ENCODE data around the gene SDK2.

SDK2 gene

DNA sequence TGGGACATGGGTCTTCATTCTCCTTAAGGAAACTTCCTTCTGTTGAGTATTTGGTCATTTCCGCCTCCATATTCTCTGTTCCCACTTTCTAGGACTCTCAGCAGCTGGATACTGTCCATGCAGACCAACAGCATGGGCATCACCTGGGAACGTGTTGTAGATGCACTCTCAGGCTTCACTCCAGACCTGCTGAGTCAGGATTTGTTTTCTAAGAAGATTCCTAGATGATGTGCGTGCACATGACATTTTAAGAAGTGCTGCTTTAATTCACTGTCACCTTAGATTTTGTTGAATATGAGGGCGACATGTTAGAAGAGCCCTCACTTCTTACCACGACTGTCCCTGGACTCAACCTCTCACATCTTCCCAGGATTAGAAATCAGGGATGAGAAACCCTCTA, 10.0 kb upstream of the SDK2 start:
- no peak for DNase-seq (ENCODE audit: low spot score)

DNA sequence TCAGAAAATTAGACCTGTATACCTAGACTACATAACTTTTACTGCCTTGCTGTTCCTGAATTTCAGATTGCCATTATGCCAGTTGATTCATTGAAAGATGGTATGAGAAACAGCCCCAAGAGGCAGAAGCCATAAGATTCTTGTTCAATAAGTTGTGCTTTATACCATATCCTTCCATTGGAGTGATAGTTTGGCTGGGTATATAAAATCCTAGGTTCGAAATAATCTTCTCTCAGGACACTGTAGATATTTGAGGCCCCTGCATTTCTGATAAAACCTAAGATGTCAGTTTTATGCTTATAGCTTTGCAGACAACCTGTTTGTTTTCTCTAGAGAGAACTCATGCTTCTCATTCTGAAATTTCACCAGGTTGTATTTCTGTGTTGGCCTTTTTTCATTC, 9.6 kb upstream of the SDK2 start:
- DNase-seq (ENCODE audit: low spot score): no peak

DNA sequence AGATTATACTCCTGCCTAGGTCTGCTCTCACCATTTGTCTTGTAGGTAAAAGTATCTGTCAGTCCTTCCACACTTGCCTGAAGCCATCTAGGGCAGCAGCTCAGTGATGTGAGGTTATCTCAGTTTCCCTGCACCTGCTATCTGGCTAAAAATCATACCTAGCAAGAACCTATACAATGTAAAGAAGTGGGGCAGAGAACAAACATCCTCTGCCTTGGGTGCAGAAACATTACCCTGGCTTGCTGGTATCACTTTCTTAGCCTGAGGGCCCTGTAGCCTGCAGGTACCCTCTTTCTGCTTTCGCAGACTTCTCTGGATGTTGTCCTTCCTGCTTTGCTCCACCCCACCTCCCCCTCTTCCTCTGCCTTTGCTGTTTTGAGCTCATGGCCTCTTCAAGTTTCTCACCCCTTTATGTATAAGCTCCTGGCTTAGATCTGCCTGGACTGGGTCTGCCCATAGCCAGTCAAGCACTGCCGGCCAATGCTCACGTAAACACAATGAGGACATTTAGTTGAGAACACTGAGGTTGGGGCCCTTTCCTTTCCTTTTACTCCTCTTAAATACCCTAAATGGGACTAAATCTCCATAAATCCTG, 8.7 kb upstream of the SDK2 start:
- DNase-seq (ENCODE audit: low spot score): no peak

DNA sequence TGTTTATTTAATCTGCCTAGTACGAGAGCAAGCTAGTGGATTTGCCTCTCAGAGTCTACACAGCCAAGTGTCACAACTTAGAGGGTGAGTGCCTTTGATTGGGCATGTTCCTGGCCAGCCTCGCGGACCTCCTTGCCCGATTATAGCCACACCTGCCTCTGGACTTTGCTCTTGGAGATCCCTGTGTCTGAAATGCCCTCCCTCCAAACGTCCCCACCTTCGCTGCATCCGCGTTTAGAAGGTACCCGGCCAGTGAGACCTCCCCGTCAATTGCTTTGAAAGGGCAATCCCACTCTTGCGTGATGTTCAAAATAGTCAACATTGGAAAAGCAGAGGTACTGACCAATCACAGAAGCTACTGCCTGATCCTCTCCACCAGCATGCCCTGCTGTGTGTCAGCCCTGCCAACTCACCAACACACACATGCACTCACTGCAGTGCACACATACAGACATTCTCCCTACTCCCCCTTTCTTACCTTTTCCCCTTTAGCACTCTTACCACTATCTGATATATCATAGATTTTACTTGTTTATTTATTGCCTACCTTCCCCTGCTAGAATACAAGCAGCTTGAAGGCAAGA, 6.5 kb upstream of the SDK2 start:
- DNase-seq (ENCODE audit: low spot score): no peak

DNA sequence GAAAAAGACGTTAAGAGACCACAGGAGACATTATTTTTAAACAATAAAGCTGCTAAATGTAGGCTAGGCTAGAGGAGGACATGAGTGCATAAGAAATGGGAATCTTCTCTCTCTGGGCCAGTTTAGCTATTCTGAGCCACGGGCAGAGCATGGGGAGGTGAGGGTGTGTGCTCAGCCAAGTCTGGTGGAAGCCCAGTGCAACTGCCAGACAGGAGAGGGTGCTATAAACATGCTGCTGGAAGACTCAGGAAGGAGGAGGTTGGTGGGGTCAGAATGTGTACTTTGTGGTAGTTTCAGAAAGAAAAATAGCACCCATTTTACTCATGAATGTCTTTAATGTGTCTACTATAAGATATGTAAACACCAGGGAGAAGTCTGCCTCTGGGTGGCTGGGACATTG, 5.9 kb upstream of the SDK2 start:
- no peak for DNase-seq (ENCODE audit: low spot score)

DNA sequence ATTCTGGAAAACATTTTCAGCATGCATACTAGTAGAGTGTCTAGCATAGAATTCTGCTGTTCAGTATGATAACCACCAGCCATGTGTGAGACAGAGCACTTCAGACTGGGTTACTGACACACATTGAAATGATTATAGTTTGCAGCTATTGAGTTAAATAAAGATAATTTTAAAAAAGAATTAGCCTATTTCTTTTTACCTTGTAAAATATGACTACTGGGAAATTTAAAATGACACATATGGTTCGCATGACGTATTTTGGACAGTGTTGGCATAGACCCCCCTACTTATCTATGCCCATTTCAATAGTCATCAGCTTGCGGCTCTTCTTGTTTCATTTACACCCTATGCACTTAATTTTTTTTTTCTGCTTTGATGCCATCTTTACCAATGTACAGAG, 4.7 kb upstream of the SDK2 start:
- no peak for DNase-seq (ENCODE audit: low spot score)

DNA sequence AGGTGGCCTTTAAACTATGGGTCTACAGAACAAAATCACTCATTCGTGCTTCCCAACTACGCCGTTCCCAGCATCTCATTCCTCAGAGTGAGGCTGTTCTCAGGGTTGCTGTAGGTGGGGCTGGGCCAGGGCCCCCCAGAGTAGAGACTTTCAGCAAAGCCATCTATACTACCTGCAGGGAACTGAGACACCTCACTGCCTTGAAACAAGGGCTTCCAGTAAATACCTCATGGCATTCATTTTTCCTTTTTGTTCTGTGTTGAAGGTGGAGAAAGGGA, 4.2 kb upstream of the SDK2 start:
- no peak for DNase-seq (ENCODE audit: low spot score)

DNA sequence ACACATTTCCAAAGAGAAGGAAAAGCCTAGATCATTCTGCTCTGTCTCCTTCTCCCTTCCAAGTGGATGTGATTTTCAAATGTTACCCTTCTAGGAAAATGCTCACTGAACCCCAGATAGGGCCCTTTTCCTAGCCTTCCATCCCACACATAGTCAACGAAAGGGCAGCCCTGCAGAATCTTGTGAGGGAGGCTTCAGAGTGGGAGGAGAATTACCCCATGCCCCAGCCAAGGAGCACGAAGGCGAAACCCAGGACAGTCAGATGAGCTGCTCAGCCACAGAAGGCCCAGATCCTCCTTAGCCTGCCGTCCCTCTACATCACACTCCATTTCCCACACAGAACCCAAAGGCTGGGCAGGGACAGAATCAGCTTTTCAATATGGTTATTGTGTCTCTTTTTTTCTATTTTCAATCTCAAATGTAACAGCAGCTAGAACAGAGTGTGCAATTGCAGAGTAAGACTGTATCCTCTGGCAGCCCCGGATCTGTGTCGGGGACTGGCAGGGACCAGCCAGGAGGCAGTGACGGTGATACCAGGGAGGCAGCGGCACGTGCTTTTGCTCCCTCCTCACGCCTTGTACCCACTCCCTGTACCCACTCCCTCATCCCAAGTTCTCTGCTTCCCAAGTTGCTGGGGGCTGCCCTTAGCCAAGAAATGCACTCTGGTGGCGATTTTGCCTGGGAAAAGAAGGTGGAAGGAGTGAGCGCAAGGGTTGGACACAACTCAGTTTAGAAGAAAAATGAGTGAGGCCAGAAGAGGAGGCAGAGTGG, 3.7 kb upstream of the SDK2 start:
- no peak for DNase-seq (ENCODE audit: low spot score)

DNA sequence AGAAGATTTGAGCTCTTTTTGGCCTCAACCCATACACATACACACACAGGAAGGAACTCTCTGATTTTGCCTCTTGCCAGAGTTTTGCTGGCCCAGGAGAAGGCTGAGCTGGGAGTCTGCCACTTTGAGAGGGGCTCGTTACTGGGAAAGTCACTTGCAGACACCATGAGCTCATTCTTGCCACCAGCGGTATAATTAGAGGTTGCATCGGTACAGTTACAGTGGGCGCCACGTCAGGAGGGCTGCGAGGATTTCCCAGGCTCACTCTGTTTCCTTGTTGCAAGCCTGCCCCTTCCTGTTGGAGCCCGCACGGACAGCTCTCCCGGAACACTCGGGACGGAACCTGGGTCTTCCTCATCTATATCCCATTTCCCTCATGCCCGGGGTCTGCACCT, 3.1 kb upstream of the SDK2 start:
- DNase-seq (ENCODE audit: low spot score): no peak

DNA sequence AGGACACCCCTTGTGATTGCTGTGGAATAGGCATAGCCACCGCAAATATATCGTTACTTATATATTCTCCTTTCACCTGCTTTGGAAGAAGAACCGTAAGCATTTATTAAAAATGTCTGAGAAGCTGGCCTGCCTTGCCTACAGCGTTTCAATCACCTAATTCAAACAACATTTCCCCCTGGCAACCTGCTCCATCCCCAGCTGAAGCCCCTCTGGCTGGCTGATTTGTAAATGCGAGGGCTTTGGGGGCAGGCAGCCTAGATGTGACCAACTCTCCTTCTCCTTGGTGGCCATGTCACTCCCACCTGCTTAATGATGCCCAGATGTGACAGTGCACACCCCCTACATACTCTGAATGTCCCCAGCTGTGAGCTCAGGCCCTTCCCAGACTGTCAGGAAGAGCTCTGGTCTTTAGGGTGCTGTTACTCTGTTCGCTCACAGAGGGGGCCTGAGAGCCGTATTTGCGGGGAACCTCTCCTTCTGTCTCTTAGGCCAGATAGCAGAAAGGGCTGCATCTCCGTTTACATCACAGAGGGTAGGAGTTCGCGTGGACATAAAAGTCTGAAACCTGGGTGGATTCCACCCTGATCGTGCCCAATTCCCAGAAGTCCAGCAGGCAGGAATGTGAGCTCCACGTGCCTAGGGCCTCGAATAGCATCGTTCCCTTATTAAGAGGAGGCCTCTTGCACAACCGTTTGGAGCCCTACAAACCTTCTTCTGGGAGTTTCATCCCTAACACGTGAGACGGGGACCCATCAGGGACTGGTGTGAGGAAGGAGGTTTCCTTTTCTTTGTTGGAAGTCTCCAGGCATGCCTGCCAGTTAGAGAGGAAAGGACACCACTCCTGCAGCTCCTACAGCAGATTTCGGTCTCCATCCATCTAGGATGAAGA, 2.4 kb upstream of the SDK2 start:
- DNase-seq (ENCODE audit: low spot score): peak; percentile 46

DNA sequence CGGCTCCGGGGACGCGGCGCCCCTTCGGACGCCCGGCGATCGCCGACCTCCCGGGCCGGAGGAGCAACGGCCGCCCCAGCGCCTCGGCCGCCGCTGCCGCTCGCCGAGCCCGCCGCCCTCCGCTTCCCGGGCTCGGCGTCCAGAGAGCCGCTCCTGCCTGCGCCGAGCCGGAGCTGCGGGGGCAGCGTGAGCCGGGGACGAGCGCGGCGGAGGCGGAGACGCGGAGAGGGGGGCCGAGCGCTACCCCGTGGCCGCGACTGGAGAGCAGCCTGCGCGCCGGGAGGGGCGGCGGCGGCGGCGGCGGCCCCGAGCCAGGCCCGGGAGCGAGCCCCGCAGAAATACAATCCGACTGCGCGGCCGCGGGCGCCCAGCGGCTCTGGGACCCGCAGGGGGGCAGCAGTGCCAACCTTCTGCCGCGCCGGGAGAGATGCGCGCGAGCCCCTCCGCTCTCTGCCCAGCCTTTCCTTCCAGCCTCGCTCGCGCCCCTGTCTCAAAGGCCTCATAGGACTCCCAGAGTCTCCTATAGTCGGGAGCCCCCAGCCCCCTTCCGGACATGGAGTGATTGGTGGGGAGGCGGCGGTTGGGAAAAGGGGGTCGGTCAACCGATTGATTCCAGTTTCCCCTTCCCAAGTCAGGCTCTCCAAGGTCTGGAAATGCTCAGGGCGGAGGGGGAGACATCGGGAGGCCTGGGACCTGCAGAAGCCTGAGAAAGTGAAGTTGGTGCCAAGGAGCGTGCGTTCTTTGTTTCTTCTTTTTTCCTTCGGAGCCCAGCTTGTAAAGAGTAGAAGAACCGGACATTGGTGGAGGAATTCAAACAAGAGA, 1.0 kb upstream of the SDK2 start:
- DNase-seq (ENCODE audit: low spot score): peak; percentile 37

DNA sequence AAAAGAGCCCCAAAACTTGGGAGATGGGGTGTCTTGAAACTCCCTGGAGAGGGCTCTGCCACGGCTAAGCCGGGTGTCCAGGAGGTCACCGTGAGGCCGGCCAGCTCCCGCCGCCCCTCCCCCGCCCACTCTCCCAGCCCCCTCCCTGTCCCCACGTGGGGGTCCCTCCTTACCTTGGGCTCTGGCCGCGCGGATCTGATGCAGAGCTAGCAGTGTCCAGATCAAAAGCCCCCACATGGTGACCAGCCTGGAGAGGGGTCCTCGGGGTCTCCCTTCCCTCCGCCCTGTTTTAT, 447 bp downstream of the SDK2 start:
- DNase-seq (ENCODE audit: low spot score): no peak

DNA sequence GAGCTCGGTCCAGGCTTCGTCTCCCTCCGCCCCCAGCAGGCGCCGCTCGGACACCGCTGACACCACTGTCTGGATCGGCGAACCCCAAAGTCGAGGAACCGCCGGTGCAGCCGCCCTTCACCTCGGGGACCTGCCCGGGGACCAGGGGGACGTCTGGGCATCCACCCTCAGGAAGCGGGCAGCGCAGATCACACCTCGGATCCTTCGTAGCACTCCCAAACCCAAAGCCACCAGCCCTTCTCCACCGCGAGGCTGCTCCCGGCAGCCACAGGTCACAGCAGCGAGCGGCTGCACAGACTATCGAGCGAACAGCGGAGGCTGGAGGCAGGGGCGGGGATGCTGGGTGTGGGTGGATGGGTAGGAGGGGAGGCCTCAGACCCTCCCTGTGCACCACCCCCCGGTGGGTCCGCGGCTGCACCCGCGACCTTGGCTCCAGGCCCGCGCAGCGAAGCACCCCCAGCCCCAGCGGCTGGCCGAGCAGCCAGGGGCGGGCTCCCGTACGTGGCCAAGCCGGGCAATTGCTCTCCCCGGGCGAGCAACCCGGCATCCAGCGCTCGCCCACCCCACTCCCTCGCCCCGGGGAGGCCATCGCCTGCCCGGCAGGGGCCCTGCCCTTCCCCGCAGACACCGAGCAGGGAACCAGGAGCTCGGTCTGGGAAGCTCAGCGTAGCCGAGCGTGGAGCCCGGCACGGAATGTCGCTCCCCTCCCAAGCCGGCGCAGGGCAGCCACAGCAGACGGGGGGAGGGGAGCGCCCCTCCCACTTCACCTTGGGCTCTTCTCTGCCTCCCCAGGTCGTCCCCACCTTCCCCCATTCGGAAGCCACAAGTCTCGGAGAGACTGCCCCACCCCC, 1.0 kb downstream of the SDK2 start:
- DNase-seq (ENCODE audit: low spot score): peak; percentile 45

DNA sequence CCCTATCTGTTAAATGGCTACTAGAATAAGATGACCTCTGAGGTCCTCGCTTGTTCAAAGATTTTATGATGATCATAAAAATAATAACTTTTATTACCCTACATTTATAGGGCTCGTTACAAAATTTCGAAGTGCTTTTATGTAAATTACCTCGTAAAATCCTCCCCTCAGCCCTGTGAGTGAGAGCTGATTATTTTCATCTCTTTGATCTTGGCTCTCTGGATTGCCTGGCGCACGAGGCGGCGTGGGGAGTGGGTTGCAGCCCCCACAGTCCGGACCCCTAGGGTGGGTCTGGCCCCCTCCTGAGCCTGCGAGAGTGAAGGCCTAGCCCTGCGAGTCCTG, 1.6 kb downstream of the SDK2 start:
- no peak for DNase-seq (ENCODE audit: low spot score)

DNA sequence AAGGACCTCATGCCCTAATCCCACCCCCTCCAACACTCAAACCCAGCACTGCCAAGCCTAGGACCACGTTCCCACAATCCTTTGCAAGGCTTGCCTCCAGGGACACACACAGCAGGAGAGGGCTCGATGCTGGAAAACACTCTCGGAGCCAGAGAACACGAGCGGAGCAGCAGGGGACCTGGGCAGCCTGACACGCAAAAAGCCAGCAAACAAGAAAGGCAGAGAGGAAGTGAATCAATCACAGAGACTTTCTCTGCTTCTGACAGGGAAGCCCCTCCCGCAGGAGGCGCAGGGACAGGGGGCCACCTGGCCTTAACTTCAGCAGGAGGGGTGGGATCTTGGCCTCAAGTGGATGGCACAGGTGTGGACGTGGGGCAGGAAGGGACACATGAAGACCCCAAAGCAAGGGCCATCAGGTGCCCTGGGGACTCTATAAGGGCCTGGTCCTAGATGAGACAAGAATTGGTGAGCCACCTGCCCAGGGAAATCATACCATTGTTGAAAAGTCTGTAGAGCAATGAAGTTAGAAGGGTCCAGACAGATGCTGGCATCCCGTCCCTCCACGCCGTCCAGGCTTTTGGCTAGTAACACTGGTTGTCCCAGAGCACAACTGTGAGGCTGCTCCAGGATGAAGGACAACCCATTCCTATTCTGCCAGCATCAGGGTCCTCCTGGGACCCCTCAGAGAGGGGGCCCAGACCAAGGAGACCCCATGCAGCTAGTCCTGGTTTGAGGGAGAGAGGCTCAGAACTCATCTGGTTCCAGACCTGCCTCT, 2.2 kb downstream of the SDK2 start:
- DNase-seq (ENCODE audit: low spot score): no peak

DNA sequence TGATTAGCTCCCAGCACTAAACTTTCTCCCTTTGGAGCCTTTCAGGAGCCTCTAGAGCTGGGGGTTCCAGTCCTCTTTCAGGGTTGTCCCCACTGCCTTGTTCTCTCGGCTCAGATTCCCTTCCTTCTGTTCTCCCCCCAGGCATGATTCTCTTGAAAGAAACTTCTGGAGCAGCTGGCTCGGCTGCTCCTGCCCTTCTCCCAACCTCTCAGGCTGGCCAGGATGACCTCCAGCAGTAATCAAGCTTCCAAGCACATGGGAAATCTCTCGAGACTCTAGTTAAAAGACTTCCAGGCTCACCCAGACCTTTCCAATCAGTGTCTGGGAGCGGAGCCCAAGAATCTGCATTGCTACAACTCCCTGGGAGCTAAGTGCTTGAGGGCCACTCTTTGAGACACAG, 3.6 kb downstream of the SDK2 start:
- no peak for DNase-seq (ENCODE audit: low spot score)

DNA sequence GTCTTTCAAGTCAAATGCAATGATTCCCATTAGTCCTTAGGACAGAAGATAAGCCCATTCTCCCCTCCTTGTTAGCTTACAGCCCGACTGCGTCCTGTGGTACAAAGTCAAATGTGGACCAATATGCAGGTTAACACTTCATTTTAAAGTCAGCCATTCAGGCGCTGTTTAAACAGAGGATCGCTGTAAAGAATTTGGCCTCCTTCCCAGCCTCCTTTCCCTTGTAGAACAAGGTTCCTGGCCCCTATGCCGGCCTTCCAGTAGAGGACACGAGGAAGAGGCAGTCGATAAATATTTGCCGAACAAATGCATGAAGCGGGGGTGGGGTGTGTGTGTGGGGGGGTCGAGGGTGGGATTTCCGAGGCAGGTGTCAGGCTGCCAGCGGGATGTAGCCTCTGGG, 4.3 kb downstream of the SDK2 start:
- no peak for DNase-seq (ENCODE audit: low spot score)

DNA sequence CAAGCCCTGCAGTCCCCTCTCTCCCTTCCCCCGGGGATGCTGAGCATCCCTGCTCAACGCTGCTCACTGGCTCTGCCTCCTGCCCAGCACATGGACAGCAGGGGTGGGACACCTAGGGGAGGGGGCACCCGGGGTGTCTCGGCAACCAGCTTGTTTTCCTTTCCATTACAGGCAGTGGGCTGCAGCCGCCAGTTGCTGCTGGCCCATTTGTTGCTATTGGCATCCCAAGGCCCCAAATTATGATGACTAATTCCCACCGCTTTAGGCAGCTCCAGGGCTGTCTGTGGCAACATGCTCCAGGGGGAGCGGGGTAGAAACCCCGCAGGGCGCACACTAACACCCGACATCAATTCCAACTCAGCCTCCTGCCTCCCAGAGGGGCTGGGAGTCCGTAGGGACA, 4.9 kb downstream of the SDK2 start:
- no peak for DNase-seq (ENCODE audit: low spot score)

DNA sequence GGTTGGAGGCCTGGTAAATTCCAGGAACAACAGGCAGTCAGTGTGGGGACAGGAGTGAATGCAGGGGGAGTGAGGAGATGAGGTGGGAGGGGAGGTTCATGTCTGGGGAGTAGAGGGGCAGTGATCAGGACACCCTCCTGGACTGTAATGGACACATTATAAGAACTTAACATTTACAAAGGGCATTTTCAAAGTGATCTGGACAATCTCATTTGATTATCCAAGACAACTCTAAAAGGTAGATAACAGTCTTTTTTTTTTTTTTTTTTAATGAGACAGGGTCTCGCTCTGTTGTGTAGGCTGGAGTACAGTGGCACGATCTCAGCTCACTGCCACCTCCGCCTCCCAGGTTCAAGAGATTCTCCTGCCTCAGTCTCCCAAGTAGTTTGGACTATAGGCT, 5.7 kb downstream of the SDK2 start:
- peak; percentile 78 for DNase-seq (ENCODE audit: low spot score)

DNA sequence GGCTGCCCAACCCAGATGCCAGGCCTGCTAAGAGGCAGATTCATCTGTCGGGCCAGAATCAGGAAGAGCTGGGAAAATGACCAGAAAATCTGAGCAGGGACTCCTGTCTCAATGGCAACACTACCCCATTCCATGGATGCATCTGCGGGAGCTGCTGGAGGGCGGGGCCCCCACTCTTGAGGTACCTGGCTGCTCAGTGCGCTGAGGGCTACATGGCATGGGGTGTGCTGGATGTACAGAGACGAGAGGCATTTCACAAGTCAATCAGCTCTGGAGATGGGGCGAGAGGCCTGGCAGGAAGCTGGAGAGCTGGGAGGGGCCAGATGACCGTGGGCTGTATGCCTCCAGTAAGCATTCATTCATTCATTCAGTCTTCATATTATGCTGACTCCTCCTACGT, 6.4 kb downstream of the SDK2 start:
- DNase-seq (ENCODE audit: low spot score): no peak

Data from SK-N-DZ (cell line).